LNCaP clone FGC (cell line): Measurements from ENCODE around the gene C1RL.

ENCODE experiments used
- DNase-seq: peaks from one replicate; pipeline ENCODE4 v3.0.0-alpha.2; 2011; ENCODE audit warnings: low read depth
- H3K4me3 ChIP-seq: 2 replicates; pipeline ENCODE4 v1.5.1; 2011; ENCODE audit warnings: mild to moderate bottlenecking, low read depth, low read length, control low read depth
- CTCF ChIP-seq: IDR thresholded peaks from 2 replicates; pipeline ENCODE4 v1.5.1; 2012; ENCODE audit warnings: mild to moderate bottlenecking; ENCODE audit not compliant: control insufficient read depth, insufficient read depth; ENCODE audit errors: extremely low read depth

Gene C1RL

GRCh38 chr12:7101047-7101693, 7.8 kb downstream of the C1RL start:
- H3K4me3 ChIP-seq = no peak overlapping the region
- no peak for TF ChIP-seq CTCF
- no peak for DNase-seq

DNA sequence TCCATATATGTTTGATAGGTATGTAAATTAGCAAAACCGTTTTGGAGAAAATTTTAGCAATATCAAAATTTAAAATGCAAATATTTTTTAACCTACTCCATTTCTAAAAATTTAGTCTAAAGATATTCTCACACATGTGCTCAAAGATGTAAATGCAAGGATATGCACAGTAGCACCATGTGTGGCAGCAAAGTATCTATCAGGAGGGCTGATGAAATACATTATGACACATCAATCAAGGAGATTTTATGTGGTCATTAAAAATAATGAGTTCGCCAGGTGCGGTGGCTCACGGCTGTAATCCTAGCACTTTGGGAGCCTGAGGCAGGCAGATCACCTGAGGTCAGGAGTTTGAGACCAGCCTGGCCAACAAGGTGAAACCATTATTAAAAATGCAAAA, 8.8 kb downstream of the C1RL start:
- no peak overlapping the region for H3K4me3 ChIP-seq
- no peak for DNase-seq
- no peak for TF ChIP-seq CTCF

DNA sequence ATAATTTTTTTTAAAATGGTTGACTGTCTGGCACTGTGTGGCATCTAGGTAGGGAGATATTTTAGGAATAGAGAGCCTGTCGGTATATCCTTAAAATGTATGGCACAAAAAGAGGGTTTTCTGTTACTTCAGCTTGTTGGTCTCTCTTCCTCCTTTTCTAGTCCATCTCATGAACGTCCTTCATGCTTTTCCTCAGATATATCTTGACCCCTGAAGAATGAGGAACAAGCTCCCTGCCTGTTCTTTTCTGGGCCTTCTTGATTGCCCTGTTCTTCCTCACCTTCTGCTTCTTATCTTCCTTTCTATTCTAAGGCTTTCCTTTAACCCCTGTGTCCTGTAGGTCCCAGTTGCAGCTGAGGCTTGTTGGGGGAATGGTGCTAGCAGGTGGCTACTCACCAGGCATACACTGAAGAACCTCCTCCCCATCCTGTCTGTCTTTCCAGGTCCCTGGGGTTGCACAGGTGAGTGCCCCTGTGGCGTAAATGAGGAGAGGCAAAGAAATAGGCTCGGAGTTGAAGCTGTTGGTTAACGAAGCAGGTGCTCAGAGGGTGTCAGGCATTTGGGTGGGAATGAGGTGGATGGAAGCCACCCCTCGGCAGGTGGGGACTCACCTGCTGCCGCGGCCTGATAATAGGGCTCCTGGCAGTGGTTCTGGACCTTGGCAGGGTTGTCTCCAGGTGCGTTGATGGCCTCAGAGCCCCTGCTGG, 9.6 kb downstream of the C1RL start:
- no peak overlapping the region for H3K4me3 ChIP-seq
- no peak for TF ChIP-seq CTCF
- no peak for DNase-seq

- no peak overlapping the region for H3K4me3 ChIP-seq
- no peak for TF ChIP-seq CTCF
- no peak for DNase-seq
Observed at GRCh38 chr12:7096979-7097378, 12.0 kb downstream of the C1RL start.

DNA sequence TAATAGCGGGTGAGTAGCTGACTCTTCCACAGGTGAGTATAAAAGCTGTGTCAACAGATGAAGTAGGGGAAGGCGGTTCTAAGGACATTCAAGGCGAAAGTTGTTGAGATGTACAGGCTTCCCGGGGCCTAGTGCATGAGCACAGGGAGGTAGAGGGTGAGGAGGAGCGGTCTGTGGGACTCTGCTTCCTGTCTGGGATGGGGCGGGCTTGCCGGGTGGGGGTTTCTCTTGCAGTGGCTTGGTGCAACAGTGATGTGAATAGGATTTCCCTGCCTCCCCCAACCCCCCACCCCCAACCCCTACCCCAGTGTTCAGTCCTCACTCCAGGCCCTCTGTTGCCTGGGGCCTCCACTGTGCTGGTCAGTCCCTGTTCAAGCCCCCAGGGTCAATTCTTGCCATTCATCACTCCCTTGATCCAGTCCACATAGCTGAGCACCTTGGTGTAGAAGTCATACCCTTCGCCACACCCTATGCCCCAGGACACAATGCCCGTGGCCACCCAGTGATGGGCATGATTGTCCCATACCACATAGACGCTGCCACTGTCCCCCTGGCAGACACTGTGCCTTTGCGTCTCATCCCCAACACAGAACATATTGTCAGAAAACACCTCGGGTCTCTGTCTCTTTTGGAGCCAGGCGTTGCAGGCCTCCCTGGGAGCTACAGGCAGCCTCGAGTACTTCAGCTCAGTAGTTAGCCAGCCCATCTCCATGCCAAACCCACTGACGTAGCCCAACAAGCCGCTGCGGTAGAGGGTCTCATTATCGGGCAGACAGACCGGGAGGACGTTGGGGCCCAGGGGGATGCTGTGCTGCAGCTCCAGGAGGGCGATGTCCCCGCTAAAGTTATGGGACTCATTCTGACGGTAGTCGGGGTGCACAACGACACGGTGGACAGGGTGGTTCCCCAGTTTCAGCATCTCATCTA, 12.7 kb downstream of the C1RL start:
- no peak overlapping the region for H3K4me3 ChIP-seq
- DNase-seq = no peak
- no peak for TF ChIP-seq CTCF

- TF ChIP-seq CTCF = no peak
- H3K4me3 ChIP-seq = no peak overlapping the region
- DNase-seq = no peak
Observed at GRCh38 chr12:7093892-7094291, 15.1 kb downstream of the C1RL start.
